ENCODE measurements around the gene UBQLN1.

Gene UBQLN1

DNA sequence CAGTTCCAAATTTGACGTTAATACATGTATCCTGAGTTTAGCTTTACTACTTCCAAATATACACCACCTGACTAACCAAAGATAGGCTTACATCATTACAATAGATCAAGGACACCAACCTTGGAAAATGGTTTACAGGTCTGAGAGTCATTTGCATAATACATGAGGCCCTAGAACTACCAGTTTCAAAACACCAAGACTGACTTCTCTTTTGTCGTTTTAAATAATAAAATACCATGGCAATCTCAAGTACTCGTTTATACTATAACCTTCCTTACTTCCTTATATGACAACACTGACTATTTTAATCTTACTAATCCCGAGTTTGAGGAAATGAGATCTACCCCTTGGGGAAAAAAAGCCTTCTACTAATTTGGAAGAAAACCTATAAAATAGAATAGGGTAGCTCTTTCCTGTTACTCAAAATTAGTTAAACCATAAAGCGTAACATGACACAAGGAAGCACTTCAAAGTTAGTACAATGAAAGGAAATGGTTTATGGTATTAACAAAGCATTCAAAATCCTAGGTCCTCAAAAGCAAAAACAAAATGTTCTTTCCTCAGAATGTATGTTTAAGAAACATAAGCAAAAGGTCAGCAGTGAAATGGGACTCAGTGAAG, 42.1 kb downstream of the UBQLN1 start:
- Mint-ChIP-seq H3K4me3 (no peak overlapping the region), H3K36me3 (ENCODE audit: low read depth) (peaks cover 68% of the 10 kb centered on the region), H3K9me3 (no peaks in the 10 kb centered on the region), H3K4me1 (ENCODE audit: low read depth) (peaks cover 19% of the 10 kb centered on the region), H3K27ac (no peak overlapping the region), H3K27me3 (no peaks in the 10 kb centered on the region)

DNA sequence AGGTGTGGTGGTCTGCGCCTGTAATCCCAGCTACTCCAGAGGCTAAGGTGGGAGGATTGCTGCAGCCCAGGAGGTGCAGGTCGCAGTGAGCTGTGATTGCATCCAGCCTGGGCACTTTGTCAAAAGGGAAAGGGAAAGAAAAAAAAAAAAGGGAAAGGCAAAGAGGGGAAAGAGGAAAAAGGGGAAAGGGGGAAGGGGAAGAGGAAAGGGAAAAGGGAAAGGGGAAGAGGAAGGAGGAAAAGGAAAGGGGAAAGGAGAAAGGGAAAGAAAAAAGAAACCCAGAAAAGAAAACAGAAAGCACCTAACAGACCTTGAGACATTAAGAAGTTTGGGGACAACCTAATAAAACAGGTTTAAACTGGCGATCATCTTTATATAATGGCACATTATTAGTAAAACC, 44.8 kb downstream of the UBQLN1 start:
- Mint-ChIP-seq H3K36me3 (ENCODE audit: low read depth) (peaks cover 65% of the 10 kb centered on the region), H3K27ac (no peak overlapping the region), H3K4me3 (no peak overlapping the region), H3K4me1 (ENCODE audit: low read depth) (peaks cover 19% of the 10 kb centered on the region), H3K9me3 (no peaks in the 10 kb centered on the region), H3K27me3 (no peaks in the 10 kb centered on the region)

DNA sequence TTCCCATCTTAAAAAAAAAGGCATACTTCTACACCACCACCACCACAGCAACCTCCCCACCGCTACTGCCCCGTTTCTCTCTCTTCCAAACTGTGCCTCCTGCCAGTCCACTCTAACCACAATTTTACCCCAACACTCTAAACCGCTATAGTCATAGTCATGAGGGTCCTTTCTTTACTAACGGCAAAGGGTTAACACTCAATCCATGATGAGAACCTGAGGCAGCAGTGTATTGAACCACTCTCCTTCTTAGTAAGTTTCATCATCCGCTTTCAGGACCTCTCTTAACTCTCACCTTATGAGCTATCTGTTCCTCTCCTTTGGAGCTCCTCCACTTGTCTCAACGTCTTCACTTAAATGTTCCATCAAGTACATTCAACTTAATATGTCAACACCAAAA, 50.8 kb downstream of the UBQLN1 start:
- peaks cover 59% of the 10 kb centered on the region for H3K36me3 Mint-ChIP-seq (ENCODE audit: low read depth)
- no peaks in the 10 kb centered on the region for H3K9me3 Mint-ChIP-seq
- no peaks in the 10 kb centered on the region for H3K27me3 Mint-ChIP-seq
- H3K4me3 Mint-ChIP-seq, result no peak overlapping the region
- H3K27ac Mint-ChIP-seq, result no peak overlapping the region
- H3K4me1 Mint-ChIP-seq (ENCODE audit: low read depth), result peaks cover 15% of the 10 kb centered on the region

DNA sequence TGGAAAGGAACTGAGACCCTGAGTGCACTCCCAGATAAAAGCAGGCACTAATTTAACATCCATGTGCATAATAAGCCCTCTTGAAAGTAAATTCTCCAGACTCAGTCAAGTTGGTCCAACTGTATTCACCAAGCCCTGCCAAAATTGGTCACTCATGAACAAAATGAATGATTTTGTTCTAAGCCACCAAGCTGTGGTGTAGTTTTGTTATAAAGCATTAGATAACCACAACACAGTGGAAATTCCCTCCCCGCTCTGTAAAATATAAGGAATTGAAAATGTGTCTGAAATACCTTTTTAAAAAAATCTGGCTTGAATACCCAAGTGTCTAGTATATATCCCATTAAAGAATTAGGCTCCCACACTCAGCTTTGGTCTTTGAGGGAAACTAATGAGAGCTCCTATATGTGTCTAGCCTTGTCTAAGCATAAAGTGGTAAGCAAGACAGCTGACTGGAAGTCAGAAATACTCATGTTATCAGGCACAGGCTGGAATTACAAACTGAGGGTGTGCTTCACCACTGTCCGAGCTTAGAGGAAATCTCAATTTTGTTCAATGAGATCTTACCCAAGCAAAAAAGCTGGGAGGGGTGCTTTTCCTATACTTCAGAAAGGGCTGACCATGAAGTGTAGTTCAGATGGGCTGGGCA, 51.6 kb downstream of the UBQLN1 start:
- no peak overlapping the region for H3K4me3 Mint-ChIP-seq
- H3K4me1 Mint-ChIP-seq (ENCODE audit: low read depth), result peaks cover 15% of the 10 kb centered on the region
- H3K9me3 Mint-ChIP-seq, result no peaks in the 10 kb centered on the region
- H3K36me3 Mint-ChIP-seq (ENCODE audit: low read depth), result peaks cover 57% of the 10 kb centered on the region
- H3K27ac Mint-ChIP-seq, result peak overlapping the region; percentile 5
- no peaks in the 10 kb centered on the region for H3K27me3 Mint-ChIP-seq

DNA sequence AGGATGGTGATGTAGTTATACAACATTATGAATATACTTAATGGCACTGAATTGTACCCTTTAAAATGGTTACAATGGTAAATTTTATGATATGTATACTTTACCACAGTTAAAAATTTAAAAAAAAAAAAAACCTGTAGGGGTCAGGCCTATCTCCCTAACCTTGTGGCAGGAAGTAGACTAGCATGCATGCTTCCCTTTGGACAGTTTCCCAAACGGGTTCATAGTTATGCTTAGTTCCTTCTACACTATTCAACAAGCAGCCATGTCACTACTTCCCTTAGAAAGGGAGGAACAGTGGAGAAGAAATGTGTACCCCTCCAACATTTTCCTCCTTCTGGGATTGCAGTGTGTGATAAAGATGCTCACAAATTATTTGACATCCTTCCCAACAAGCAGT, 52.3 kb downstream of the UBQLN1 start:
- Mint-ChIP-seq H3K4me3 (no peak overlapping the region), H3K36me3 (ENCODE audit: low read depth) (peaks cover 55% of the 10 kb centered on the region), H3K27ac (no peak overlapping the region), H3K4me1 (ENCODE audit: low read depth) (peaks cover 15% of the 10 kb centered on the region), H3K9me3 (no peaks in the 10 kb centered on the region), H3K27me3 (no peaks in the 10 kb centered on the region)

DNA sequence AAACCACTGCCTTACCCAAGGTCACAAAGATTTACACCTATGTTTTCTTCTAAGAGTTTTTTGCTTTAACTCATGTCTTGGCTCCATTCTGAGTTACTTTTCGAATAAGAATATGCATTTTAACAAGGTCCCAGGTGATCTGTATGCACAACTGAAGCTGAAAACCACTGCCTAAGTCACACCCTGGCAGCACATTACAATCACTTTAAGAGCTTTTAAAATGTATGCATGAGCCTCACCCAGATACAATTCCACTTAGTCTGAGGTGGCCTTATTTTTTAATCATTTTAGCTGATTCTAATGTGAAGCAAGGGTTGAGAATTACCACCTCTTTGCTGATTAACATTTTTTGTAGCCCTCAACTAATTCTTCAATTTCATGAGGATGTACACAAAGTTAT, 55.3 kb downstream of the UBQLN1 start:
- Mint-ChIP-seq H3K9me3 (no peaks in the 10 kb centered on the region), H3K27me3 (no peaks in the 10 kb centered on the region), H3K4me1 (ENCODE audit: low read depth) (peaks cover 15% of the 10 kb centered on the region), H3K4me3 (no peak overlapping the region), H3K36me3 (ENCODE audit: low read depth) (peaks cover 59% of the 10 kb centered on the region), H3K27ac (no peak overlapping the region)

DNA sequence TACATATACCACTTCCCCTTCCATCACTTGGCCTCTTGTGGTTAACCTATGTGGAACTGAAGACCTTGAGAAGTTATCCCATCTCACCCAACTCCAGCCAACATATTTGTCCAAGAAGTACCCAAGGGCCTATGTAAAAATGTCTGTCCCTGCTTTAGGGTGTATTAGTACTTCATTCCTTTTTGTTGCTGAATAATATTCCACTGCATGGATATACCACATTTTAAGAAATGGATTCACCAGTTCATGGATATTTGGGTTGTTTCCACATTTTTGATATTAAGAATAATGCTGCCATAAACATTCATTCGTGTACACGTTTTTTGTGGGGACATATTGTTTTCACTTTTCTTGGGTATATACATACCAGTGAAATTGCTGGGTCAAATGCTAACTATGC, 56.2 kb downstream of the UBQLN1 start:
- no peaks in the 10 kb centered on the region for H3K9me3 Mint-ChIP-seq
- no peaks in the 10 kb centered on the region for H3K27me3 Mint-ChIP-seq
- peaks cover 15% of the 10 kb centered on the region for H3K4me1 Mint-ChIP-seq (ENCODE audit: low read depth)
- H3K27ac Mint-ChIP-seq, result no peak overlapping the region
- H3K4me3 Mint-ChIP-seq, result no peak overlapping the region
- H3K36me3 Mint-ChIP-seq (ENCODE audit: low read depth), result peaks cover 59% of the 10 kb centered on the region

DNA sequence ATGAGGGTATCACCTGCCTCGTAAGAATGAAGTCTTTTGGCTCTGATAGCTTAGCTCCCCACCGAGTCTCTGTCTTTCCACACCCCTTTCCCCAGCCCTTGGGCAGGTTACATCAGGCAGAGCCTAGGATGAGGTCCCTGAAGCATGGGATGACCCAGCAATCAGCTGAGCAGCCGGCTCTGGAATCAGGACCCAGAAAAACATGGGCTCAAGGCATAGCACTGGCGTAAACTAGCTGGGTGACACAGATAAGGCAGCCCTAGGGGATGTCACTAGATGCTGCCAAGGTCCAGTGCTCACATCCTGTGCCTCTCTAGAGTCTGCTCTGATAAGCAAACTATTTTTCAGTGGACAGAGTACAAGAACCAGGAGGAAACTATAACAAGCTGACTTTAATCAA, 58.2 kb downstream of the UBQLN1 start:
- Mint-ChIP-seq H3K36me3 (ENCODE audit: low read depth) (peaks cover 51% of the 10 kb centered on the region), H3K27ac (no peak overlapping the region), H3K27me3 (no peaks in the 10 kb centered on the region), H3K4me1 (ENCODE audit: low read depth) (peaks cover 8% of the 10 kb centered on the region), H3K9me3 (no peaks in the 10 kb centered on the region), H3K4me3 (no peak overlapping the region)

DNA sequence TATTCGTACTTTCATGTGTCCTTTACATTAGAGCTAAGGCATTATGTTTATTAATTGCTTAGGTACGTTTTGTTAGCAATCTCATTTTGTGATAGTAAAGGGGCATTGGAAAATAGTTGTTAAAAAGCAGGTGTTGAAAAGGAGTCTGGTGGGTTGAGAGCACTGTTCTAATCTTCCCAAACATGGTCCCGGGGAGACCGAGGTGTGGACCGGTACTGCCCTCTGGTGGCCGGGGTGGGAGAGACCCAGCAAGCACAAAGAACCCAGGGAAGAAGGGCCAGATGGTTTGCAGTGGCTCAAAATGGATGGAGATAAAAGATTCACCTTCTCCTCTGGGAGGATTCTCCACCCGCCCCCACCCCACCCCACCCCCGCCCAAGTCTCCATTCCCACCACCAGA, 58.7 kb downstream of the UBQLN1 start:
- Mint-ChIP-seq H3K4me3 (no peak overlapping the region), H3K9me3 (no peaks in the 10 kb centered on the region), H3K36me3 (ENCODE audit: low read depth) (peaks cover 46% of the 10 kb centered on the region), H3K27ac (no peak overlapping the region), H3K27me3 (no peaks in the 10 kb centered on the region), H3K4me1 (ENCODE audit: low read depth) (peaks cover 4% of the 10 kb centered on the region)

DNA sequence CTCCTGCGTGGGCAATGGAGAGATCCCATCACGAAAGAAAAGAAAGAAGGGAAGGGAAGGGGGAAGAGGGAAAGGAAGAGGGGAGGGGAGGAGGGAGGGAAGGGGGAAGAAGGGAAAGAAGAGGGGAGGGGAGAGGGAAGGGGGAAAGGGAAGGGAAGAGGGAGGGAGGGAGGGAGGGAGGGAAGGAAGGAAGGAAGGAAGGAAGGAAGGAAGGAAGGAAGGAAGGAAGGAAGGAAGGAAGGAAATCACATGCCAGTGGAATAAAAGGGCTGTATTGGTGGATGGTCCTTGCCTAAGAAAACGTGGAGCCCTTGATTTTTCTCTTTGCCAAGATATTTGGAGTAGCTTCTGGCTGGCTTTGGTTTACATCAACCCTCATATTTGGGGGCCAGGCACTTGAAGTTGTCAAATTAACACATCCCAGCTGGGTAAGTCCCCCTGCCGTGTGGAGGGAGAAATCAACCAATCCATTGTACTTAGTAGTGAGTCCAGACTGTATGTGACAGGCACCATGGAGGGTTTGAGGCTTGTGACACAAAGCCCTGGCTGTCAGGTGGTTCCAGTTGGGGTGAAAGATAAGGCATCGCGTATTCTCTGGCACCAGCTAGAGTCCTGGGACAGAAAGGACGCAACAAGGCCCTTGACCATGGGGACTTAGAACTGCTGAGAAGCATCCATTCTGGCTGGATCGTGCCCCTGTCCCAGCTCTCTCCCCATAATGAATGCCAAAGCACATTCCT, 61.1 kb downstream of the UBQLN1 start:
- Mint-ChIP-seq H3K9me3 (no peaks in the 10 kb centered on the region), H3K4me1 (ENCODE audit: low read depth) (no peaks in the 10 kb centered on the region), H3K27me3 (no peaks in the 10 kb centered on the region), H3K27ac (peak overlapping the region; percentile 67), H3K36me3 (ENCODE audit: low read depth) (peaks cover 25% of the 10 kb centered on the region), H3K4me3 (no peak overlapping the region)

DNA sequence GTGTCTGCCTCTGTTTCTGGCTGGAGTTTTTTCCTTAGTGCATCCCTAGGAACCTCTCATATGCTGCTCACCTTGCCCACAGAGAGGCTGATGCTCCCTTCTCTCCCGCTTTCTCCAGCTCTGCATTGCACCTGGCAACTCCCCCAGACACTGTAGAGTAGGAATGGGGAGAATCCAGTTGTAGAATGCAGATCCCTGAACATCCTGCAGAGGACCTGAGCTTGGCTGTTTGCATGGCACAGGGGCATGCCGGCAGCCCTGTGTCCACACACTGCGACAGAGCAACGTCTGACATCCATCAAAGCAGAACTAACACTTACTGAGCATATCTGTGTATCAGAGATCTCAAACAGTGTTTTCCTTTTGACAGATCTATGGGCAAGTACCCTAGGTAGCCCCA, 65.0 kb downstream of the UBQLN1 start:
- Mint-ChIP-seq H3K27ac (no peak overlapping the region), H3K36me3 (ENCODE audit: low read depth) (peaks cover 13% of the 10 kb centered on the region), H3K9me3 (no peaks in the 10 kb centered on the region), H3K4me1 (ENCODE audit: low read depth) (no peaks in the 10 kb centered on the region), H3K27me3 (no peaks in the 10 kb centered on the region), H3K4me3 (no peak overlapping the region)

DNA sequence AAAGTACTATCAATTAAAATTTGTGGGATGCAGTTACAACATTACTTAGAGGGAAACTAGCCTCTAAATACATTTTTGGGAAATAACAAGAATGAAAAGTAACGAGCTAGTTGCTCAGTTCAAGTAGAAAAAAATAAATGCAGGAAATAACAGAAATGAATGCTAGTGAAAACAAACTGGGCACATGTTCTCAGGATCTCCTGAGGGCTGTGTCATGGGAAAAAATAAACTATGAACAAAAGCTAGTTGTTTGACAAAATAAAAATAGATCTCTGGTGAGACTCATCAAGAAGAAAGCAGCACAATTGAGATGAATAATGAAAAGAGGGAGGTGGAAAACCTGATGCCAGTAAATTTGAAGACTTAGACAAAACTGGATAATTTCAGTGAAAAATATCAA, 68.5 kb downstream of the UBQLN1 start:
- Mint-ChIP-seq H3K27me3 (no peaks in the 10 kb centered on the region), H3K4me1 (ENCODE audit: low read depth) (no peaks in the 10 kb centered on the region), H3K9me3 (no peaks in the 10 kb centered on the region), H3K36me3 (ENCODE audit: low read depth) (peaks cover 19% of the 10 kb centered on the region), H3K4me3 (no peak overlapping the region), H3K27ac (no peak overlapping the region)

DNA sequence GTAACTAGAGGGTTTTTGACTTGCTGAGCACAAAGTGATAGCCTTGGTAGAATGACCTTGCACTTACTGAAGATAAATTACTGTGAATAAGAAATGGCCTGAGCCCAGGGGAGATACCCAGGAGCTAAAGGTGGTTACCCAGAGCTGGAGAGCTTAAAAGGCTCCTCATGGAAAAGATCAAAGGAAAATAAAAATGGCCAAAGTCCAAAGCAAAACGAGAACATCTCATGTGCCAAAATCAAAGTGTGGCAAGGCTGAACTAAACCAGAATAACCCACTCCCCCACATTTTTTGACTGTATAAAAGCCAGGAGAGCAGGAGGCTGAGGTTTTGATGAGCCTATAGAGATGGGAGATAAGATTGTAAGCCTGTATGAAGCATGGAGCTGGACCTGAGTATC, 70.4 kb downstream of the UBQLN1 start:
- Mint-ChIP-seq H3K4me1 (ENCODE audit: low read depth) (no peaks in the 10 kb centered on the region), H3K36me3 (ENCODE audit: low read depth) (peaks cover 24% of the 10 kb centered on the region), H3K9me3 (no peaks in the 10 kb centered on the region), H3K27me3 (no peaks in the 10 kb centered on the region), H3K27ac (no peak overlapping the region), H3K4me3 (no peak overlapping the region)

DNA sequence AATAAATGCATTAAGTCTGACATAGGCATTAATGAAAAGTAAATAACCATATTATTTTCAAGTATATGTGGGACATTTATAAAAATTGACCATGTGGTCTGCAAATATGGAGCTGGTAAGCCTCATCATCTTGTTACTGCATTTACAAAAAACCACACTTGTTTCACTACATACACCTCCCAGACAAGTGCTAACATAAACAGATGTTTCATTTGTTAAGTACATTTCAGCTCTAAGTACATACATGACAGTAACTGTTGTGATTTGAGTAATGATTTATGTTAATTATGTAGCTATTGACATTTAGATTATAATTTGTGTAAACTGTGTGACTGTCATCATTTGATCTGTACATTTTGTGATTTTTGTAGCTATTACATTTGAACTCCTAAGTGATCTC, 70.9 kb downstream of the UBQLN1 start:
- H3K36me3 Mint-ChIP-seq (ENCODE audit: low read depth), result peaks cover 24% of the 10 kb centered on the region
- no peak overlapping the region for H3K4me3 Mint-ChIP-seq
- no peaks in the 10 kb centered on the region for H3K4me1 Mint-ChIP-seq (ENCODE audit: low read depth)
- no peaks in the 10 kb centered on the region for H3K27me3 Mint-ChIP-seq
- no peaks in the 10 kb centered on the region for H3K9me3 Mint-ChIP-seq
- H3K27ac Mint-ChIP-seq, result no peak overlapping the region

DNA sequence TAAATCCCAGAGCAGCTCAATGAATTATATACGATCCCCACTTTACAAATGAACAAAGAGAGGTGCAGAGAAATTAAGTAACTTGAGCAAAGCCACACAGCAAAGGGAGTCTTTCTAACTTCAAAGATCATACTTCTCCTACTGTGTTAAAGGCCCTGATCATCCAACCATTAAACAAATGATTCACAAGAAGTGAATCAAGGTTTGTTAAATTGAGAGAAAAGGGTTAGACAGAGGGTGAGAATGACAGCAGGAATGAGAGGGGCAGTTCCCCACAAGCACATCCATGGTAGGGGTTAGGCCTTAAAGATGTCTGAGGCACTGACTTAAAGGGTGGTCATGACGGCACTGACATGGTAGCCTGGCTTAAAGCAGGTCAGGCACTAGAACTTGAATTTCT, 74.1 kb downstream of the UBQLN1 start:
- Mint-ChIP-seq H3K4me3 (no peak overlapping the region), H3K27me3 (no peaks in the 10 kb centered on the region), H3K27ac (no peak overlapping the region), H3K9me3 (no peaks in the 10 kb centered on the region), H3K4me1 (ENCODE audit: low read depth) (no peaks in the 10 kb centered on the region), H3K36me3 (ENCODE audit: low read depth) (peaks cover 32% of the 10 kb centered on the region)
